ENCODE results near the gene UROC1. TPM values are rescaled to one million over a fixed set of nuclear protein-coding genes. Genes with fewer than 3 reads are reported as not detected.

Gene UROC1
- total RNA-seq, 1 donor from 2014 or later = not detected

- Mint-ChIP-seq H3K27ac (ENCODE audit: unreplicated experiment) (no peak overlapping the region), H3K4me1 (ENCODE audit: low read depth, unreplicated experiment) (no peaks in the 10 kb centered on the region), H3K4me3 (ENCODE audit: unreplicated experiment) (no peak overlapping the region), H3K9me3 (ENCODE audit: unreplicated experiment) (peaks cover 2% of the 10 kb centered on the region), H3K36me3 (ENCODE audit: unreplicated experiment) (no peaks in the 10 kb centered on the region), H3K27me3 (ENCODE audit: unreplicated experiment) (peaks cover 9% of the 10 kb centered on the region)
- DNase-seq = peak; percentile 6
- TF ChIP-seq CTCF (IDR thresholded peaks at IDR 0.05; ENCODE audit: partially characterized antibody, unreplicated experiment) = no peak
Observed at GRCh38 chr3:126527455-126528211, 10.1 kb upstream of the UROC1 start.

- Mint-ChIP-seq H3K27me3 (ENCODE audit: unreplicated experiment) (peaks cover 10% of the 10 kb centered on the region), H3K4me1 (ENCODE audit: low read depth, unreplicated experiment) (peaks cover 3% of the 10 kb centered on the region), H3K4me3 (ENCODE audit: unreplicated experiment) (no peak overlapping the region), H3K9me3 (ENCODE audit: unreplicated experiment) (peaks cover 2% of the 10 kb centered on the region), H3K27ac (ENCODE audit: unreplicated experiment) (no peak overlapping the region), H3K36me3 (ENCODE audit: unreplicated experiment) (no peaks in the 10 kb centered on the region)
- DNase-seq = peak; percentile 6
- TF ChIP-seq CTCF (IDR thresholded peaks at IDR 0.05; ENCODE audit: partially characterized antibody, unreplicated experiment) = no peak
Observed at GRCh38 chr3:126527006-126527405, 9.4 kb upstream of the UROC1 start.

- Mint-ChIP-seq H3K4me1 (ENCODE audit: low read depth, unreplicated experiment) (peaks cover 5% of the 10 kb centered on the region), H3K4me3 (ENCODE audit: unreplicated experiment) (no peak overlapping the region), H3K9me3 (ENCODE audit: unreplicated experiment) (peaks cover 2% of the 10 kb centered on the region), H3K27me3 (ENCODE audit: unreplicated experiment) (peaks cover 10% of the 10 kb centered on the region), H3K27ac (ENCODE audit: unreplicated experiment) (no peak overlapping the region), H3K36me3 (ENCODE audit: unreplicated experiment) (no peaks in the 10 kb centered on the region)
- TF ChIP-seq CTCF (IDR thresholded peaks at IDR 0.05; ENCODE audit: partially characterized antibody, unreplicated experiment) = no peak
- peak; percentile 4 for DNase-seq
Observed at GRCh38 chr3:126526668-126527005, 9.1 kb upstream of the UROC1 start.

GRCh38 chr3:126525853-126526667 is 8.5 kb upstream of the UROC1 start:
- peaks cover 2% of the 10 kb centered on the region for H3K9me3 Mint-ChIP-seq (ENCODE audit: unreplicated experiment)
- DNase-seq = peak; percentile 12
- H3K4me1 Mint-ChIP-seq (ENCODE audit: low read depth, unreplicated experiment) = peaks cover 7% of the 10 kb centered on the region
- H3K27me3 Mint-ChIP-seq (ENCODE audit: unreplicated experiment) = peaks cover 10% of the 10 kb centered on the region
- H3K27ac Mint-ChIP-seq (ENCODE audit: unreplicated experiment) = no peak overlapping the region
- no peaks in the 10 kb centered on the region for H3K36me3 Mint-ChIP-seq (ENCODE audit: unreplicated experiment)
- no peak overlapping the region for H3K4me3 Mint-ChIP-seq (ENCODE audit: unreplicated experiment)
- no peak for TF ChIP-seq CTCF (IDR thresholded peaks at IDR 0.05; ENCODE audit: partially characterized antibody, unreplicated experiment)
